Uterus (tissue), 2 donors: ENCODE results near the gene WWOX.

Experiments used
- POLR2A ChIP-seq, 2 donors: fragments of 450-650 bp; IDR thresholded peaks; one replicate each; pipeline ENCODE4 v1.6.1; 2016; ENCODE audit warnings: antibody characterized with exemption in 2 of 2, mild to moderate bottlenecking in 1 of 2, moderate library complexity in 1 of 2
- TF ChIP-seq, protein P1 (sequence below), 4 experiments: fragments of 200-600 bp in 2 of 4; fragments of 450-650 bp in 2 of 4; sonication (generic) in 2 of 4; IDR thresholded peaks; one replicate each; pipeline ENCODE4 v1.5.1; 2016 to 2019; ENCODE audit warnings: antibody characterized with exemption in 4 of 4, mild to moderate bottlenecking in 2 of 4, moderate library complexity in 1 of 4

DNA sequence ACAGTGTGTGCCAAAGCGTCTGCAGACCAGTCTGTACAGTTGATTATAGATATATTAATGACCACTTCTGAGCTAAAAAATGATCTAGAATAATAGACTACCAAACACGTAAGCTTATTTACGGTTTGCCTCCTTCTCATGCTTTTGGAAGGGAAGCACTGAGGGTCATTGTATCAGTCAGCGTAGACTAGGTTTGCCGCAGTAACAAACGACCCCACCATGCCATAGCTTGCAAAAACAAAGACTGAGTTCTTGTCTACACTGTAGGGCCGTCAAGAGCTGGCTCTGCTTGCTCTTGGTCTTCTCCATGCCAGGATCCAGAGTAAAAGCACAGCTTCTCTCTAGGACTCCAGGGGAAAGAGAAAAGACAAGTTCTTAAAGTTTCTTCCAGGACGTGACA, 820.4 kb downstream of the WWOX start:
- TF ChIP-seq, protein P1, sequence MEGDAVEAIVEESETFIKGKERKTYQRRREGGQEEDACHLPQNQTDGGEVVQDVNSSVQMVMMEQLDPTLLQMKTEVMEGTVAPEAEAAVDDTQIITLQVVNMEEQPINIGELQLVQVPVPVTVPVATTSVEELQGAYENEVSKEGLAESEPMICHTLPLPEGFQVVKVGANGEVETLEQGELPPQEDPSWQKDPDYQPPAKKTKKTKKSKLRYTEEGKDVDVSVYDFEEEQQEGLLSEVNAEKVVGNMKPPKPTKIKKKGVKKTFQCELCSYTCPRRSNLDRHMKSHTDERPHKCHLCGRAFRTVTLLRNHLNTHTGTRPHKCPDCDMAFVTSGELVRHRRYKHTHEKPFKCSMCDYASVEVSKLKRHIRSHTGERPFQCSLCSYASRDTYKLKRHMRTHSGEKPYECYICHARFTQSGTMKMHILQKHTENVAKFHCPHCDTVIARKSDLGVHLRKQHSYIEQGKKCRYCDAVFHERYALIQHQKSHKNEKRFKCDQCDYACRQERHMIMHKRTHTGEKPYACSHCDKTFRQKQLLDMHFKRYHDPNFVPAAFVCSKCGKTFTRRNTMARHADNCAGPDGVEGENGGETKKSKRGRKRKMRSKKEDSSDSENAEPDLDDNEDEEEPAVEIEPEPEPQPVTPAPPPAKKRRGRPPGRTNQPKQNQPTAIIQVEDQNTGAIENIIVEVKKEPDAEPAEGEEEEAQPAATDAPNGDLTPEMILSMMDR (IDR thresholded peaks at IDR 0.05), result no peak
- no peak for TF ChIP-seq POLR2A (IDR thresholded peaks at IDR 0.05)
